Cerebellar nuclear complex (tissue), 1 donor: ENCODE data around the gene CYSRT1.

ENCODE experiments used
- DNase-seq, 2 experiments: peaks; one replicate each; lab custom pipeline; 2025; lab: John Stamatoyannopoulos, UW

CYSRT1 gene

DNA sequence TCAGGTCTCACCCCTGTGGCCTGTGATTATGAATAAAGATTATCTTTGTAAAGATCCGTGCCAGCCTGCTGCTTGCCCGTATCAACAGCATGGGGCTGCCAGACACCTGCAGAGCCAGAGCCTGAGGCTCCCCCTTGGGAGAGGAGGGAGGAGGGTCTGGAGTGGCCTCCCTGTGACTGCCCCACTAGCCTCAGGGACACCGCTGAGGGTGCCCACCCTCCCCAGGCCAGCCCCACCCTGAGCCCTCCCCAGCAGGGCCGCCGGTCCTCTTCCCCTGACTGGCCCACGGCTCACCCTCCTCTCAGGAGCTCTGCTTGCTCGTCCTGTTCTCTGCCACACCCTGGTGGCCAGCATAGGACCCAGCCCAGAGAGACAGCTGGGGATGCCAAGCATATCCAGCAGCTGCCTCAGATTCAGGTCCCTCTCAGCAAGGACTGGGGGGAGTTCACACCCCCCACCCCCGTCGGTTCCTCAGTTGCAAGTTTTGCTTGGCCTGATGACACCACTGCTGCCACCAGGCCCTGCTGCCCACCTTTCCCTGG, 34.6 kb upstream of the CYSRT1 start:
- DNase-seq, result no peak

DNA sequence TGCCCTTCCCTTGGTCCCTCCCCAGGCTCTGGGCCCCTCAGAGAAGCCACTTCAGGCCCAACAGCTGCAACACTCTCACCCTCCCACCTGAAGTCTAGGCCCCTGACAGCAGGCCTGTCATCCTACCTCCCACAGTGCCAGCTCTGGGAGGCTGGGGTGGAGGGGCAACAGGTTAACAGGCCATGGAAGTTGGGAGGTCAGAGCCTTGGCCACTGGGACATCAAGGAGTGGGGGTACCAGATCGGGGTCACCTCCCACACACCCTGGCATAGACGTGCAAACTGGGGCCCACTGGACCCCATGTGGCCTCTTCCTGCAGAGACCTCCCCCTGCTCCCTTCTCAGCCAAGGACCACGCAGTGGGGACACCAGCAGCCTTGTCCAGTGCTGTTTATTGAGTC, 33.7 kb upstream of the CYSRT1 start:
- DNase-seq, result no peak

DNA sequence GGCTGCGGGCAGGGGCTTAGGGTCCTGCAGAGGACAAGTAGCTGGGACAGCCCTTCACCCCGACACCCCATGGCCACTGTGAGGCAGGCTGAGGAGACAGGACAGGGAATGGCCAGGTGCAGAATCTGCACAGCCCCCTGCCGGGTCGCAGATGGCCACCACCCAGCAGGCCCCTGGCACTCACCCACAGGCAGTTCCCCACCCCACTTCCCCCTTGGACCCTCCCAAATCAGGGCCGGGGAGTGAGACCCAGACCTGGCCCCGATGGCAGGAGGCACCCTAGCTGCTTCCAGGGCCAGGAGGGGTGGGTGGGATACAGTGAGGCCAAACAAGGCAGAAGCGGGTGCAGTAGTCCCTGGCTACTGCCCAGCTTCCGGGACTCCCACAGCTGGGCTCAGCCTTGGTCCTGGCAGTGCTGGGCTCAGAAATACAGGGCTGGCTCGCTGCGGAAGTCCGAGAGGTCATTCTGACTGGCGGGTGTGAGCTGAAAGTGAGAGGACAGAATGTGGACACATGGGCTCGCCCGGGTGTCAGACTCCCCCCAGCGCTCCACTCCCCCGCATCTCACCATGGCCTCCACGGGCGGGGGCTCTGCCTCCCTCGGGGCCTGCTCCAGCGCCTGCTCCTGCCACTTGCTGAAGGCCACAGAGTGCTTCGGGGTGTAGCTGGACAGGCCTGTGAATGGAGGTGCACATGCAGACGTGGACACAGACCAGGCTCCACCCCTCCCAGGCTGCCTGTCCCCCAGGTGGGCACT, 33.1 kb upstream of the CYSRT1 start:
- no peak for DNase-seq

- no peak for DNase-seq
Measured at GRCh38 chr9:137192448-137192780, 32.6 kb upstream of the CYSRT1 start.

- DNase-seq, result no peak
Measured at GRCh38 chr9:137192859-137193258, 32.1 kb upstream of the CYSRT1 start.

GRCh38 chr9:137193771-137194170, 31.2 kb upstream of the CYSRT1 start:
- no peak for DNase-seq

DNA sequence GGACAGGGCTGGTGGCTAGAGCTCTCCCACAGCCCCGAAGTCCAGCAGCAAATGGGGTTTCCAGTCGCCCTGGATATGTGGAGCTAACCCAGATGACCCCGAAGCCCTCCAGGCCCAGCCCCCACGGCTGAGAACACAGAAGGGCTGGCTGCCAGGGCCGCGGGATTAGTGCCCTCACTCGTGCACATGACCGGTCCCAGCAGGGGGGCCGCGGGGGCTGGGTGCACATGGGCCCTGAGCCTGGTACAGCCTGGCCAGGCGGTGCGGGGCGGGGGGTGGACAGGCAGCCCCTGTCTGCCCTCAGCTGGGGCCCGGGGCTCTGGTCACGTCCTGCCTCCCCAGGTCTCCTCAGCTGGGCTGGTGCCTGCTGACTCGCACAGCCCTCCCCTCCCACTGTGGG, 30.6 kb upstream of the CYSRT1 start:
- DNase-seq, result no peak

DNA sequence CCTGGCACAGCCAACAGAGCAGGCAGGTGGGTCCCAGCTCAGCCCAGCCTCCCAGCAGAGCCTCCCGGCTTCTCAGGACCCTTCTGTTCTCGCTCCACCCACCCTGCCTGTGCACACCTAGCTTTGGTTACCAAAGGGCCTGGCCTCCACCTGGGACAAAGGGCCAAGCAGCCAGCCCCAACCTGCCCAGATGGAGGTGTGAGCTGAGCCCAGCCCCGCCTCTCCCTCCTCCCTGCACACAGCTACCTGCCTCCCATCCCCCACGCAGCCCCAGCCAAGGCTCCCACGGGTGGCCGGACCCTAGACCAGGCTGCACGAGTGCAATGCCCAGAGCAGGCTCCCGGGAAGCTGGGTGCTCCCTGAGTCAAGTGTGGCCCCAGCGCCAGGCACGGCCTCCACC, 30.1 kb upstream of the CYSRT1 start:
- DNase-seq, result no peak

- no peak for DNase-seq
Measured at GRCh38 chr9:137195525-137196220, 29.3 kb upstream of the CYSRT1 start.

DNA sequence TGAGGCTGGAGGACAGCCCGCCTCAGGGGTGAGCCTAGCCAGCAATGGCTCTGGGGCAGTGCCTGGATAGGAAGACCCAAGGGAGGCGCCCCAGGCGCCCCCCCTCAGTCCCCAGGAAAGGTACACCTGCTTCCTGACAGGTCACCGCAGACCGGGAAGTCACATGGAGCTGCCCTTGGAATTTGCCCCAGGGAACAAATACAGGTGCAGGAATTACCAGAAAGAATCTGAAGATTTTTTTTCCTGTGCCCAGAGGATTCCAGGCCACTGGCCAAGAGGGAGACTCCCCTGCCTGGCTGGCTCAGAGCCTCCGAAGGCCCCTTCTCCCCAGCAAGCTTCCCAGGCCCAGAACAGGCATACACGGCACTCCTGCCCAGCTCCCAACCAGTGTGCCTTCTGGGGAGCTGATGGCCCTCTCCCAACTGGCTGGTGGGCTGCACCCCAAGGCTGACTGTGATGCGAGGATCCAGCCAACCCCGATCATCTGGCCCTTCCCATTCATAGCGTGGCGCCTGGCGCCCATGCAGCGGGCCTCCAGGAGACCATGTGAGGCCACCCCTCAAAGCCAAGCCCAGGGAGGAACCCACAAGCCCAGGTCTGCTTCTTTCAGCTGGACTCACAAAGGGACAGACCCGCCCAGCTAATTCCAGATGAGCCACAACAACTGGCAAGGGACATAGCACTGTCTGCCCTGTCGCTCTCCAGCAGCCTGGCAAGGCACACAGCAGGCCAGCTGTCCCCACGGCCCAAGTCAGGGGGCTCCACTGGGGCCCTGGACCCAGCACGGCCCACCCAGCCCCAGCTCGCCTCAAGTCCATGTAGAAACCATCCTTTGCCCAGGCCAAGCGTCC, 26.7 kb upstream of the CYSRT1 start:
- no peak for DNase-seq

DNA sequence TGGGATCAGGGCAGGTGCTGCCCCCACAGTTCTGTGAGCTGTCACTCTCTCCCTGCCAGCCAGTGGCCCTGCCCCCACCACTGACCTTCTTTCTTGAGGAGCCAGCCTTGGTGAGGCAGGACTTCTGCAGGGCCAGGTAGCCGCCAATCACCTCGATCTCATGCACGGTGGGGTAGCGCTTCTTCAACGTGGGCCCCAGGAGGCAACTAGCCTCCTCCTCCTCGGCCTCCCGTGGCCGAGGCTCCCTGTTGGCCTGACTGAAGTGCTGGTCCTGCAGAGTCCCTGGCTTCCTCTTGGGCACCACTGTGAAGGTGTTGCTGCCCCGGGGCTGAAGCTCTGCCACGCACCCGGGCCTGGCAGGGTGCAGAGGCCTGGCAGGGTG, 26.1 kb upstream of the CYSRT1 start:
- peak in 1 of 2 experiments; percentile 51 for DNase-seq

DNA sequence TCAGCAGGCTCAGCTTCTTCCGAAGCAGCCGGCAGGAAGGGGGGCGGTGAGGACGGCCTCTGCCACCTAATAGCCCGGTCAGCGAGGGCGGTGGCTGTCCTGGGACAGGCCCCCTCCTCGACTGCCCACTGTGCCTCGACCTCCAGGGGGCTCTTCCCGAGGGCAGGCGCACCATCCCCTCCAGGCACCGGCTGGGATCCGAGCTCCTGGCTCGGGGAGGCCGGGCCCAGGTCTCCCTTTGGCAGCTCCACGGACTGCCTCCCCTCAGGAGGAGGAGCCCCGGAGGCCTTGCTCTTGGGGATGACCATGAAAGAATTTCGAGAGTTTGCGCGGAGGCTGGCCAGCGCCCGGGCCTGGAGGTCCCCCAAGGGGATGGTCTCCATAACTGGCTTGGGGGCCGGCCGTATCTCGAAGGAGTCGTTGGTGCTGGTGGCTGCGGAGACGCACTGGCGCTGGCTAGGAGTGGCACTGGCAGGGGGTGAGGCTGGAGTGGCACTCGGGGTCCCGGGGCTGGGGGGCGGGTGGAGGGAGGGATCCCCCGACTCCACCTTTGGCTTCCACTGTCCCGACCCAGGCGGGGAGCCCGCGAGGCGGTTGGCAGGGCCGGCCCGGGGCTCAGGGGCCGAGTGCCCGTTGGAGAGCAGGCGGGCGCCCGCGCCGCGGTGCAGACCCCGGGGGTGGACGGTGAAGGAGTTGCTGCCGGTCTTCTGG, 25.4 kb upstream of the CYSRT1 start:
- no peak for DNase-seq

- DNase-seq, result peak; percentile 97 to 98
Measured at GRCh38 chr9:137200311-137201204, 24.4 kb upstream of the CYSRT1 start, which contains the start of gene TPRN. TSS of gene TPRN (minus strand) at chr9:137200741. CDS start at chr9:137200711, 30 bp downstream.

GRCh38 chr9:137201205-137201868, 23.6 kb upstream of the CYSRT1 start:
- no peak for DNase-seq

DNA sequence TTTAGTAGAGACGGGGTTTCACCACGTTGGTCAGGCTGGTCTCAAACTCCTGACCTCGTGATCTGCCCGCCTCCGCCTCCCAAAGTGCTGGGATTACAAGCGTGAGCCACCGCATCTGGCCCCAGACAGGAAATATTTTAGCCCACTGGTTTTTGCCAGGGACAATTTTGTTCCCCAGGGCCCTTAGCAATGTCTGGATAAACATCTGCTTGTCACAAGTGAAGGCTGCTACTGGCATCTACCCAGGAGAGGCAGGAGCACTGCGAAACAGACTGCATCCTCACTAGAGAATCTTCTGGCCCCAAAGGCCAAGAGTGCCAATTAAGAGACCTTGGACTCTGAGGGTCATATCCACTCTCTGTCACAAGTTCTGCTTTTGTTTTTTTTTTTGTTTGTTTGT, 22.0 kb upstream of the CYSRT1 start:
- no peak for DNase-seq

- no peak for DNase-seq
Measured at GRCh38 chr9:137204731-137205125, 20.2 kb upstream of the CYSRT1 start.

DNA sequence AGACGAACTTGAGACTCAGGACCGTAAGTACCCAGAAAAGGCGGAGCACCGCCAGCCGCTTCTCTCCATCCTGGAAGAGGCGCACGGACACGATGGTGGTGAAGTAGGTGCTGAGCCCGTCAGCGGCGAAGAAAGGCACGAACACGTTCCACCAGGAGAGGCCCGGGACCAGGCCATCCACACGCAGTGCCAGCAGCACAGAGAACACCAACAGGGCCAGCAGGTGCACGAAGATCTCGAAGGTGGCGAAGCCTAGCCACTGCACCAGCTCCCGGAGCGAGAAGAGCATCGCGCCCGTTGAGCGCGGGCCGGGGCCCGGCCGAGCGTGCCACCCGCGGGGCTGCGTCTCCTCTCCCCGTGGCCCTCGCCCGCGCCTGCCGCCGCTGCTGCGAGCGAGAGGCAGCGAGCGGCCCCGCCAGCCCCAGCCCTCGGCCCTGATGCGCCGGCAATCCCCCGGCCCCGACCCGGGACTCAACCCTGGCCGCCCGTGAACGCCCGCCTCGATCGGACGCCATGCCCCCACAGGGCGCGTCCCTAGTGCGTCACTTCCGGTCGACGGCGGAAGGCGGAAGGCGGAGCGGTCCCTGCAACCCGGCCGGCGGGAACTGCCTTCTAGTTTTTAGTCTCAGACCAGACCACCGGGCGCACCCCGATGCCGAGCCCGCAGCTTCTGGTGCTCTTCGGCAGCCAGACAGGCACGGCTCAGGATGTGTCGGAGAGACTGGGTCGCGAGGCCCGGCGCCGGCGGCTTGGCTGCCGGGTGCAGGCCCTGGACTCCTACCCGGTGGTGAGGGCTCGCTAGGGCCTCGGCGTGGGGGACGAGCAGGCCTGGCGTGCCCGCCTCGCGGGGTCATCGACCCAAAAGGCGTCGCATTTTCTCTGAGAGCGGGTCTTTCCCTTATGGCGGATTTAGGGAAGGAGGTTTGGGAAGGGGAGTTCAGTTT, 19.6 kb upstream of the CYSRT1 start, which contains the start of the genes NDOR1 and TMEM203:
Gene NDOR1, plus strand, starts transcription at position 575 of the 944 bp plus-strand sequence. Its CDS starts 78 bp downstream, at position 653.
Gene TMEM203, minus strand, starts transcription at position 523 of the 944 bp plus-strand sequence. Its CDS starts 234 bp downstream, at position 289.
- peak in 1 of 2 experiments; percentile 71 for DNase-seq

GRCh38 chr9:137206602-137207001, 18.4 kb upstream of the CYSRT1 start:
- no peak for DNase-seq

GRCh38 chr9:137211532-137211931, 13.4 kb upstream of the CYSRT1 start:
- DNase-seq, result no peak
